NCI-H82 treated with DMSO at 0.1 percent for 48 hours (cell line): ENCODE data around the gene RELA.

Source experiments
- DNase-seq: peaks from one replicate; lab custom pipeline; 2025; ENCODE audit not compliant: unreplicated experiment; lab: John Stamatoyannopoulos, UW

The RELA gene

DNA sequence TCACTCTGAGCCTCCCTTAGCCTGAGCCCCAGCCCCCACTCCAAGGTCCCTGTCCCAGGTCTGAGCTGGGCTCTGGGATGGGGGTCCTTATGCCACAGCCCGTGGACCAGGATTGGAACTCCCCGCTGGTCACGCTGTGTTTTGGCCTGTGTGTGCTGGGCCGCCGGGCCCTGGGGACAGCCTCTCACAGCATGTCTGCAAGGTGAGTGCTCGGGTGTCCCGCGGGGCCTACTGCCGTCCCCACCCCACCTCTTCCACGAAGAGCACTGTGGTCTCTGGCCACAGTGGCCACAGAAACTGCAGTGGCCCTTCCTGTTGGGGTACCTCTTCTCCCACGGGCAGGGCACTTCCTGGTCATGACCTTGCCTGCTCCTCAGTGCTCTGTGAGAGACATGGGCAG lies 28.3 kb downstream of the RELA start:
- DNase-seq, result no peak

GRCh38 chr11:65634109-65634436 lies 28.6 kb downstream of the RELA start:
- no peak for DNase-seq

DNA sequence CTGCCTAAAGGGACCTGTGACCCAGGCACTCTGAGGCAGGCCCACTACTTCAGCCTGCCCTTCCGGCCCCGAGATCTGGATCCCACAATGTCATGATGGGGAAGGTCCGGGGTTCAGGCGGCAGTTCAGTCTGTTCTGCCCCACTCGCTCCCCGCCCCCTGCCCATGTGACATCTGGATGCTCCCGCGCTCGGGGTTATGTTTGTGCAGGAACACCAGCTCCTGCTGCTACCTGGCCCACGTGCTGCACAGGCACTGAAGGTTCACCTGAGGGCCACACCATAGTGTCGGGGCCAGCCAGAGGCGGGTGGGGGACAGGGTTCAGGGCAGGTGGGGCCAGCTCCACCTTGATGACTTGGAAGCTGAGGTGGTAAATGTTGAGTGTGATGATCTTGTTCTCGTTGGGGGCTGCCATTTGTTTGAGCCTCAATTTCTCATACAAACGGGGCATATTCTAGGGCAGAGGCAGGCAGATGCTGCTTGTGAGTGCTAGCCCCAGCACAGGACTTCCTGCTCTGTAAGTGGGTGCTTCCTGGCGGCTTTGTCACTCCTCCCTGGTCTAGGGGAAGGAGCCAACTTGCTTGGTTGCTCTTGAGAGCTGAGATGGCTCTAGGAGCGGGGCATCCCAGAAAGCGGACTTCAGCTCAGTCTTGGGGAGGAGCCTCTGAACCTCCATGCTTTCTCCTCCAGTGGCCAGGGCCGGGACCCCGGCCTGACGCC lies 29.2 kb downstream of the RELA start:
- no peak for DNase-seq

GRCh38 chr11:65630215-65630614 lies 32.5 kb downstream of the RELA start:
- DNase-seq, result no peak

DNA sequence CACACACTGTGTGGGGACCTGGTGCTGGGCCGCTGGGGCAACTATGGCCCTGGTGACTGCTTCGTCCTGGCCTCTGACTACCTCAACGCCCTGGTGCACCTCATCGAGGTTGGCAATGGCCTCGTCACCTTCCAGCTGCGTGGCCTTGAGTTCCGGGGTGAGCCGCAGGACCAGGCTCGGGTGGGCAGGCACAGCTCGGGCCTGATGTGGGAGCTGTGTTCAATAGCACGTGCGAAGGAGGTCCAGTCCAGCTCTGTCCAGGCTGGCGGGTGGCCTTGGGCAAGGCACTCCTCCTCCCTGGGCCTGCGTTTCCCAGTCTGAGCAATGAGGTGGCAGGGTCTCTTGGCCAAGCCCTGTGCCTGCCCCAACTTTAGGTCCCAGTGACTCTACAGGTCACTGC lies 33.1 kb downstream of the RELA start:
- DNase-seq, result no peak

DNA sequence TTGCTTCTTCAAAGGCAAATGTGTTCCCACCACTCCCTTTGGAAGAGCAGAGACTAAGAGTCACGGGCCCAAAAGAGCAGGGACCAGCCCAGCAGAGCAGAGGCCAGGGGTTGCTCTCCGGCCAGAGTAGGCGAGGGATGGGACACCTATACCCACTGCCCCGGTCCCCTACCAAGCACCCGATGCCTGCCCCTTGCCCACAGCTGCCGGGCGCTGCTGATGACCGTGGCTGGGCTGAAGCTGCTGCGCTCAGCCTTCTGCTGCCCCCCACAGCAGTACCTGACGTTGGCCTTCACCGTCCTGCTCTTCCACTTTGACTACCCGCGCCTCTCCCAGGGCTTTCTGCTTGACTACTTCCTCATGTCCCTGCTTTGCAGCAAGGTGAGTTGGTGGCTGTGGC lies 35.5 kb downstream of the RELA start:
- DNase-seq, result no peak

GRCh38 chr11:65625628-65626342 lies 36.9 kb downstream of the RELA start:
- DNase-seq, result no peak

- DNase-seq, result no peak
Measured at GRCh38 chr11:65624931-65625627, 37.6 kb downstream of the RELA start.

DNA sequence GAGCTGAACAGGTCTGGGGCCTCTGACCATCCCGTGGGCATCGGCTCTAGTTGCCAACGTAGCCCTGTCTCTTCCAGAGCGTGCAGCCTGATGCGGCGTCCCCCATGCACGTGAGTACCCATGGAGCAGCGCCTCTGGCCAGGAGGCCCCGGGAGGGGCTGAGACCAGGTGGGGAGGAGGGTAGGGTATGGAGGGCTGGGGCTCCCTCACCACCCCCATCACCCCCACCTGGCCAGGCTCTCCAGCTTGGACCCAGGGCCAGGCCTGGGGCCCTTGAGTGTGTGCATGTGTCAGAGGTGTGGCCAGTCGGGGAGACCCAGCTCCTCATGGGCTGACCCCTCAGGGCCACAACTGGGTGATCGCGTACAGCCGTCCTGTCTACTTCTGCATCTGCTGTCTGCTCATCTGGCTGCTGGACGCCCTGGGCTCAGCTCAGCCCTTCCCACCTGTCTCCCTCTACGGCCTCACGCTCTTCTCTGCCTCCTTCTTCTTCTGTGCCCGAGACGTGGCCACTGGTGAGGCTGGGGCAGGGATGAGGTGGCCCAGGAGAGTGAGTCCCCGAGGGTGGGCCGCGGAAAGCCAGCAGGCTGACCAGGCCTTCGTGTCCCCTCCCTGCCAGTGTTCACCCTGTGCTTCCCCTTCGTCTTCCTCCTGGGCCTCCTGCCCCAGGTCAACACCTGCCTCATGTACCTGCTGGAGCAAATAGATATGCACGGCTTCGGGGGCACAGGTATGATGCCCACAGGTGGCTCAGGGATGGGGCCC lies 38.7 kb downstream of the RELA start:
- no peak for DNase-seq

GRCh38 chr11:65623177-65623576 lies 39.5 kb downstream of the RELA start:
- no peak for DNase-seq

DNA sequence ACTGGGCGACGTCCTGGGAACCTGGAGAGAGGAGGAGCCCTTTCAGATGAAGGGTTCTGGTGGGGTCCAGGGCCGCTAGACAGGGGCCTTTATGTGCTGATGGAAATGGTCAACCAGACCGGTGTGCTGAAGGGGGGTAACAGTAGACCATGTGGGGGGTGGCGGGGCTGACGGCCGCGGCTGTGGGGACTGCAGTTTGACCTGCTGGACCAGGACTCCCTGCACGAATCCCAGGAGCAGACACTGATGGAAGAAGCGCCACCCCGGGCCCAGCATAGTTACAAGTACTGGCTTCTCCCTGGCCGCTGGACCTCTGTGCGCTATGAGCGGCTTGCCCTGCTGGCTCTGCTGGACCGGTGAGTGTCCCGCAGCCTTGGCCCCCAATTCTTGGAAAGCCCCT lies 40.7 kb downstream of the RELA start:
- no peak for DNase-seq

DNA sequence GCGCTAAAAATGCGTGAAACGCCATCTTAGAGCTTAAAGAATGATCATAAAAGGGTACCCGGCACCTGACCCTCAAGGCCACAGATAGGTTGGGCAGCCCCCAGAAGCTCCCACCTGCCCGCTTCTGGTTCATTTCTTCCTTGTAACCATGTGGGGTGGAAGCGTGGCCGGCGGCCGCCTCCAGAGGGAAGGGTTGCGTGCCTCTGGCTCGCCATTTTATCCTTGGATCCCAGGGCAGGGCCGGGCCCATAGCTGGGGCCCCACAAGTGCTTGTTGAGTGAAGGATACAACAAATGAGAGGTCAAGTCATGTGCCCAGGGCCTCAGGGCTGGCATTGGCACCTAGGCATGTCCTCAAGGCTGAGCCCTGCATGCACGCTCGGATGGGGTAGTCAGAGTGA lies 41.3 kb downstream of the RELA start:
- no peak for DNase-seq

GRCh38 chr11:65620666-65621065 lies 42.0 kb downstream of the RELA start:
- no peak for DNase-seq

DNA sequence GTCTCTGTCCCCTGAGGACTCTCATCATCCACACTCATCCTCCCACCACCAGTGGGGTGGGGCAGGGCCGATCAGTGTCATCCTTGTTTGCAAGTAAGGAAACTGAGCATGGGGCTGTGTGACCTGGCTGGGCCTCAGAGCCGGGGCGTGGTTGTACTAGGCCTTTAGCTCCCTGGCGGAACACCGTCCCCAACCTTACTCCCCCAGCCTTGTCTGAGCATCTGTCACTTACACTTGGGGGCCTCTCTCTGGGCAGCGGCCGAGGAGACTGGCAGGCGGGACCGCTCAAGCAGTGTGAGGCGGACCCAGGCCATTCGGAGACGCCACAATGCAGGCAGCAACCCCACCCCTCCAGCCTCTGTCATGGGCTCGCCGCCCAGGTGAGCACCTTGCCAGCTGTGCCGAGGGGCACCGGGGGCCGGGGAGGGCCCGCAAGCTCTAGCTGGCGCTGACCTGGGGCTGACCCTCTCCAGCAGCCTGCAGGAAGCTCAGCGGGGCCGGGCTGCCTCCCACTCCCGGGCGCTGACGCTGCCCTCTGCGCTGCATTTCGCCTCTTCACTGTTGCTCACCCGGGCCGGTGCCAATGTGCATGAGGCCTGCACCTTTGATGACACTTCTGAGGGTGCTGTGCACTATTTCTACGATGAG lies 43.3 kb downstream of the RELA start:
- no peak for DNase-seq

DNA sequence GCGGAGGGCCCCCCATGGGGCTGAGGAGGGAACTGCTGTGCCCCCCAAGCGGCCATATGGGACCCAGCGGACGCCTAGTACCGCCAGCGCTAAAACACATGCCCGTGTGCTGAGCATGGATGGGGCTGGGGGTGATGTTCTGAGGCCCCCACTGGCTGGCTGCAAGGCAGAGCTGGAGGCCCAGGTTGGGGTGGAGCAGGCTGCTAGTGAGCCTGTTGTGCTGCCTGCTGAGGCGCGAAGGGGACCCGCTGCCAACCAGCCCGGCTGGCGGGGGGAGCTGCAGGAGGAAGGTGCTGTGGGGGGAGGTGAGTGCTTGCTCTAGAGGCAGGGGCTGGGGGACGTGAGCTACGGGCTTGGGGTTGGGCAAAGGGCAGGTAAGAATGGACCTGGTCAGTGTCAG lies 44.0 kb downstream of the RELA start:
- no peak for DNase-seq

GRCh38 chr11:65617990-65618751 lies 44.5 kb downstream of the RELA start:
- no peak for DNase-seq

- no peak for DNase-seq
Measured at GRCh38 chr11:65617136-65617850, 45.4 kb downstream of the RELA start.

DNA sequence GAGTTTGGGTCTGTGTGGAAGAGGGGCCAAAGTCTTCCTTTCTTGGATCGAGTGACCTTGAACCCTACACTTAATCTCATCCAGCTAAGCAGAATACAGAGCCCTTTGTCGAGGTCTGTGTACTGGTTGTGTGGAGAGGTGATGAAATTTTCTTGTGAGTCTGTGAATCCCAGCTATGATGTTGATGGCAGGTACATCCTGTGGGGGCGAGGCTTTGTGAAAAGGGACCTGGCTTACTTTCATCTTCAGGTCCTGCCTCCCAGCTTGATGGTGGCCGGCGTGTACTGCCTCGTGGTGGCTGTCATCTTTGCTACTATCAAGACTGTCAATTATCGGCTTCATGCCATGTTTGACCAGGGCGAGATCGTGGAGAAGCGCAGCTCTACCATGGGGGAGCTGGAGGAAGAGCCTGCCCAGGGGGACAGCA lies 46.1 kb downstream of the RELA start:
- no peak for DNase-seq

DNA sequence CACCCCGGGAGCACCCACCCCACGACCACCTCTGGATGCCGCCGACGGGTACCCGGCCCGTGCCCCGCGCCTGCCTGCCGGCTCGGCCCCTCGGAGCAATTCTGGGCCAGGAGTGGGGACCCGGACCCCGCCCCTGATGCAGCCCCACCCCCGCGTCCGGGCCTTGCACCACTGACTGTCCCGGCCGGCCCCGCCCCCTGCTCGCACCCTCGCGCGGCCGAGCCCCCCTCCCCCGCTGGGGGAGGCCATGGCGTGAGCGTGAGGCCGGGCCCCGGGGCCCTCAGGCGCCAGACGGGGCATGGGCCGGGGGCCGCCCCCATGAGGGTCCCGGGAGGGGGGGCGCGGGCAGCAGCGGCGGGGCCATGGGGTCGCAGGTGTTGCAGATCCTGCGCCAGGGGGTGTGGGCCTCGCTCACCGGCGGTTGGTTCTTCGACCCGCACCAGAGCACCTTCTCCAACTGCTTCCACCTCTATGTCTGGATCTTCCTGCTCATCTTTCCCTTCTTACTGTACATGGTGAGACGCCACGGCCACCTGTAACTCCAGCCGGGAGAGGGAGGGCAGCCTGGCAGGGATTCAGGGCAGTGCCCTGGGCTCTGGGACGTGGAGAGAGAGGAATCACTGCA lies 46.7 kb downstream of the RELA start:
- DNase-seq, result no peak
